Measurements from ENCODE around the gene KRT71.

- TF ChIP-seq, protein P1, sequence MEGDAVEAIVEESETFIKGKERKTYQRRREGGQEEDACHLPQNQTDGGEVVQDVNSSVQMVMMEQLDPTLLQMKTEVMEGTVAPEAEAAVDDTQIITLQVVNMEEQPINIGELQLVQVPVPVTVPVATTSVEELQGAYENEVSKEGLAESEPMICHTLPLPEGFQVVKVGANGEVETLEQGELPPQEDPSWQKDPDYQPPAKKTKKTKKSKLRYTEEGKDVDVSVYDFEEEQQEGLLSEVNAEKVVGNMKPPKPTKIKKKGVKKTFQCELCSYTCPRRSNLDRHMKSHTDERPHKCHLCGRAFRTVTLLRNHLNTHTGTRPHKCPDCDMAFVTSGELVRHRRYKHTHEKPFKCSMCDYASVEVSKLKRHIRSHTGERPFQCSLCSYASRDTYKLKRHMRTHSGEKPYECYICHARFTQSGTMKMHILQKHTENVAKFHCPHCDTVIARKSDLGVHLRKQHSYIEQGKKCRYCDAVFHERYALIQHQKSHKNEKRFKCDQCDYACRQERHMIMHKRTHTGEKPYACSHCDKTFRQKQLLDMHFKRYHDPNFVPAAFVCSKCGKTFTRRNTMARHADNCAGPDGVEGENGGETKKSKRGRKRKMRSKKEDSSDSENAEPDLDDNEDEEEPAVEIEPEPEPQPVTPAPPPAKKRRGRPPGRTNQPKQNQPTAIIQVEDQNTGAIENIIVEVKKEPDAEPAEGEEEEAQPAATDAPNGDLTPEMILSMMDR (conservative IDR thresholded peaks at IDR 0.05; ENCODE audit: low read depth, low read length), result no peak
- no peak for TF ChIP-seq EZH2 (IDR thresholded peaks at IDR 0.05; ENCODE audit: low read length, unreplicated experiment)
- TF ChIP-seq EZH2phosphoT487 (IDR thresholded peaks at IDR 0.05; ENCODE audit: borderline replicate concordance, low read length), result no peak
These were observed 8.7 kb downstream of the KRT71 start for GRCh38 chr12:52543985-52544883.
